ENCODE results near the gene PPP6R2.

GRCh38 chr22:50418624-50419023 lies 75.5 kb downstream of the PPP6R2 start:
- TF ChIP-seq, protein P1, sequence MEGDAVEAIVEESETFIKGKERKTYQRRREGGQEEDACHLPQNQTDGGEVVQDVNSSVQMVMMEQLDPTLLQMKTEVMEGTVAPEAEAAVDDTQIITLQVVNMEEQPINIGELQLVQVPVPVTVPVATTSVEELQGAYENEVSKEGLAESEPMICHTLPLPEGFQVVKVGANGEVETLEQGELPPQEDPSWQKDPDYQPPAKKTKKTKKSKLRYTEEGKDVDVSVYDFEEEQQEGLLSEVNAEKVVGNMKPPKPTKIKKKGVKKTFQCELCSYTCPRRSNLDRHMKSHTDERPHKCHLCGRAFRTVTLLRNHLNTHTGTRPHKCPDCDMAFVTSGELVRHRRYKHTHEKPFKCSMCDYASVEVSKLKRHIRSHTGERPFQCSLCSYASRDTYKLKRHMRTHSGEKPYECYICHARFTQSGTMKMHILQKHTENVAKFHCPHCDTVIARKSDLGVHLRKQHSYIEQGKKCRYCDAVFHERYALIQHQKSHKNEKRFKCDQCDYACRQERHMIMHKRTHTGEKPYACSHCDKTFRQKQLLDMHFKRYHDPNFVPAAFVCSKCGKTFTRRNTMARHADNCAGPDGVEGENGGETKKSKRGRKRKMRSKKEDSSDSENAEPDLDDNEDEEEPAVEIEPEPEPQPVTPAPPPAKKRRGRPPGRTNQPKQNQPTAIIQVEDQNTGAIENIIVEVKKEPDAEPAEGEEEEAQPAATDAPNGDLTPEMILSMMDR (IDR thresholded peaks at IDR 0.05): no peak
- no peak for TF ChIP-seq POLR2A (IDR thresholded peaks at IDR 0.05)

All from thyroid gland (tissue), 4 donors.